GM21786 (cell line): Measurements from ENCODE around the gene ZNF524.

Source experiments
- ATAC-seq: cut with Tn5 transposase; IDR thresholded peaks from one replicate; pipeline ENCODE4 v1.9.1; 2021; ENCODE audit not compliant: unreplicated experiment

The ZNF524 gene

DNA sequence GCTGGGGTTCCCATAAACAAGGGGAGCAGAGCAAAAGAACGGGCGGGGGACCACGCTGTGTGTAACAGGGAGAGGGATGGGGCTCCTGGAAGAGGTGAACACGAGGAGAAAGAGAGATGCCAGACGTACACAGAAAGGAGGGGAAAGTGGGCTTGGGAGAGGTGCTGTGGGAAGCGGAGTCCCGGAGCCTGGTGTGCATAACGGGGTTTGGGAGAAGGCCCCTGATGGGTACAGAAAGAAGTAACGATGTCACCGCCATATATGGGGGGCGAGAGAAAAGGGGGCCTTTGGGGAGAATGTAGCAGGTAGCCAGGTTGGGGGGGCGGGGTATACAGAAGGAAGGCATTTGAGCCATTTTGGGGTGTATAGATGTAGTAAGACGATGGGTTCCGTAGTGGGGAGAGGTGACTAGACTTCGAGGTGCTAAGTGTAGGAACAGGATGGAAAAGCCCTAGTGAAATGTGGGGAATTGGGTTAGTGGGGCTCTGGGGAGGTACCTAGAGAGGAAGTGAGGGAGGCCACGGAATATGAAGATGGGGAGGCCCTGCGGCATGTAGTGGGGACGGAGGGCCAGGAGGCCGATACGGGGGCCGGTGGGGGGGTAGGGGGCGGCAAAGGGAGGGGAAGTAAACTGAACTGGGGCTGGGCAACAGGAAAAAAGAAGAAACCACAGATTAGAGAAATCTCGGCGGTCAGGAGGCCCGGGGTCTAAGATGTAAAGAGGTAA is 41.5 kb downstream of the ZNF524 start:
- no peak for ATAC-seq

DNA sequence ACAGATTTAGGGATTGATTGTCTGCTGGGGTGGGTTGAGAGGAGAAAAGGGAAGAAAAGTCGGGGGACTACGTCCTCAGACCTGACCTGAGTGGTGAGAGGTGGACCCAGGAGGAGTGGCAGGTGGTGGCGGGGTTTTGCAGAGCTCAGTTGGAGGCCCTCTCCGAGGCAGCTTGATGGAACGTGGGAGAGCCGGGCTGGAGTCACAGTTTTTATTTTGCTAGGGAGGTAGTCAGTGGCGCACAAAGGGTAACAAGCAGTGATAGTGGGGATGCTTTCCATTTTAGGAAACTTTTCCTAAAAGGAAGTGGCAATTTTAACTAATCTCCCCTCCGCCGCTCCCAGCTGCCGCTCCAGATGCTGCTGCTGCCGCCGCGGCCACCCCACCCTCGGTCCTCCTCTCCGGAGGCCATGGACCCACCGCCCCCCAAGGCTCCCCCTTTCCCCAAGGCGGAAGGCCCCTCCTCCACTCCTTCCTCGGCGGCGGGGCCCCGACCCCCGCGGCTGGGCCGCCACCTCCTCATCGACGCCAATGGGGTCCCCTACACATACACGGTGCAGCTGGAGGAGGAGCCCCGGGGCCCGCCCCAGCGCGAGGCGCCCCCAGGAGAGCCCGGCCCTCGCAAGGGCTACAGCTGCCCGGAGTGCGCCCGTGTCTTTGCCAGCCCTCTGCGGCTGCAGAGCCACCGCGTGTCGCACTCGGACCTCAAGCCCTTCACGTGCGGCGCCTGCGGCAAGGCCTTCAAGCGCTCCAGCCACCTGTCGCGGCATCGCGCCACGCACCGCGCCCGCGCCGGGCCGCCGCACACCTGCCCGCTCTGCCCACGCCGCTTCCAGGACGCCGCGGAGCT is 42.3 kb downstream of the ZNF524 start:
- no peak for ATAC-seq

DNA sequence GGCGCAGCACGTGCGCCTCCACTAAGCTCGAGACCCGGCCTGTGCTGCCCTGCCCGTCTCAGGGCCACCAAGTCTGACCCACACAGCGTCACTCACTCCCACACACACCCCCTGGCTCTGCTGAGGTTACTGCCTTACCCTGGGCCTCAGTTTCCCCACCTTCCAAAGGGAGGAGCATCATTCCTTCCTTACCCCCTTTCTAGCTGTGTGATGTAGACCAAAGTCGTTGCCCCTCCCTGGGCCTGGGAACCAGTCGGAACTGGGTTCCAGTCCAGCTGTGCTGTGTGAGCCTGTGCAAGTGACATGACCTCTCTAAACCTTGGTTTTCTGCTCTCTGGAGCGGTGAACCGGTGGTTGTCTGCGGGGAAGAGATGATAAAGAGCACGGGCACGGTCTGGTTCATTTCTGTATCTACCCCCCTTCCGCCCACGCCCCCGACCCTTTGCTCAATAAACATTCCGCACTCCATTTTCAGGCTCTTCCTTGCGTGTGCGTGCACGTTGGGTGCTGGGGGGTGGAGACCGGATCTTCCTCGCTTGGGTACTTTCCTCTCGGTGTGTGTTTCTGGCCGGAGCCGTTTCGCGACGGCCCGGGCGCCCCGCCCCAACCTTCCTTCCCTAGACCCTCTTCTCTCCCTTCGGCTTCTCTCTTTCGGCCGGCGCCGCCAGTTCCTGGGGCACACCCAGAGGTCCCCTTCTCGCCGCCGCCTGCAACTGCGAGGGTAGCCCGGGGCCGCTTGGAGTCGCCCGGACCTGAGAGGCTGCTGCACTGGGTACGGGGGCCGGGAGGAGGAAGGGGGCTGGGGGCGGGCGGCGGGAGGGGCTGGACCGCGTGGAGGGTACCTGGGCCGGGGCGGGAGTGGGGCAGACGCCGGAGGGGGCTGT is 43.2 kb downstream of the ZNF524 start, which contains the start of gene ZNF581:
ZNF581 (plus strand) TSS at position 647 of the 884 bp plus-strand sequence. CDS start 923 bp downstream, outside the sequence.
- no peak for ATAC-seq

DNA sequence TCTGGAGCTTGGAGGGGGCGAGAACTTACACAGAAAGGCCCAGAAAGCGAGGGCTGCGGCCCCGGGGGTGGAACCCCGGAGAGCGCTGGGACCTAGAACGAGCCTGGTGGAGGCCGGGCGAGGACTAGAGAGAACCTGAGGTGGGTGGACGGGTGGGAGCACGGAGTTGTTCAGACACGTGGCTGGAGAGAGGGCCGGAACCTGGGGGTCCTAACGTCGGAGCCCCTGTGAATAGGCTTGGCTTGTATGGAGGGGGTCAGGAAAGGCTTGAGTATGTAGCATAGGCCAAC is 43.7 kb downstream of the ZNF524 start:
- no peak for ATAC-seq

DNA sequence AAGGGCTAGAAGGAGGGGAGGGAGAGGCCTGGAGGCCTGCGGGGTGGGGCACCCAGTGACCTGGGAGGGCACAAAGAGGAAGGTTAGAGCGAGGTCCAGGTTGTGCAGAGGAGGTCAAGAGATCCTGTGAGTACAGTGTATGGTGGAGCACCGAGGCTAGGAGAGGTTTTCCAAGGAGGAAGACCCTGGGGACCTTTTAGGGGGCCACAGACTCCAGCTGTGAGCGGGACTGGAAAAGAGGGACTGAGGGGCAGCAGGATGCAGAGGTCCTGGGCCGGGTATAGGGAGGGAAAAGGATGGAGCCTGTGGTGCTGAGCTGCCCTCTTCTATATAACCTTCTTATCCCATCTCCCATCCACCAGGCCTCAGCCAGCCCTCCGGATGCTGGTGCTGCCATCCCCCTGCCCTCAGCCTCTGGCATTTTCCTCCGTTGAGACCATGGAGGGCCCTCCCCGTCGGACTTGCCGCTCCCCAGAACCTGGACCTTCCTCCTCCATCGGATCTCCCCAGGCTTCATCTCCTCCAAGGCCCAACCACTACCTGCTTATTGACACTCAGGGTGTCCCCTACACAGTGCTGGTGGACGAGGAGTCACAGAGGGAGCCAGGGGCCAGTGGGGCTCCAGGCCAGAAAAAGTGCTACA is 44.2 kb downstream of the ZNF524 start:
- ATAC-seq, result no peak

- ATAC-seq, result no peak
These were observed 44.9 kb downstream of the ZNF524 start for GRCh38 chr19:55644842-55645511.

DNA sequence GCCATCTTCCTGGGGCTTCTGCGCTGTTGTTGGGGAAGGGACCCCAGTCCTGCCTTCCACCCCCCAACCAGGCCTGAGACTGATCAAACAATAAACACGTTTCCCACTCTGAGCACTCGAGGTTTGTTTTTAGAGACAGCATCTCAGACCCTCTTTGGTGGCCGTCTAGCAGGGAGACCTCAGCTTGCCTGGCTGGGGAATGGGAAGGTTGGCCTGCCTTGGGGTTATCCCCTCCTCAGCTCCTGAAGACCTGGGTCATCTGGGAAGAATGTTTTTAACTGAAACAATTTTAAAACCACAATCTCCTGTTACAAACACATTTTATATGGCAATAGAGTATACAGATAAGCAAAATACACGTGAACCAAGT is 45.4 kb downstream of the ZNF524 start:
- no peak for ATAC-seq

- ATAC-seq, result no peak
These were observed 47.0 kb downstream of the ZNF524 start for GRCh38 chr19:55646889-55647731.

- ATAC-seq, result peak; percentile 41
These were observed 47.9 kb downstream of the ZNF524 start, which contains the start of gene CCDC106 for GRCh38 chr19:55647732-55648584. Gene CCDC106, plus strand, starts transcription at chr19:55648212. Its CDS starts 835 bp downstream, at chr19:55649047.

- no peak for ATAC-seq
These were observed 48.6 kb downstream of the ZNF524 start for GRCh38 chr19:55648585-55649267.

- no peak for ATAC-seq
These were observed 49.4 kb downstream of the ZNF524 start for GRCh38 chr19:55649268-55650125.

- no peak for ATAC-seq
These were observed 50.1 kb downstream of the ZNF524 start for GRCh38 chr19:55650126-55650557.

GRCh38 chr19:55650602-55651230 is 50.6 kb downstream of the ZNF524 start:
- ATAC-seq, result no peak

- ATAC-seq, result no peak
These were observed 51.1 kb downstream of the ZNF524 start for GRCh38 chr19:55651236-55651635.

- no peak for ATAC-seq
These were observed 52.4 kb downstream of the ZNF524 start for GRCh38 chr19:55652311-55653128.
